Caki2 (cell line): Measurements from ENCODE around the gene PSMC5. TPM values are rescaled to one million over a fixed set of nuclear protein-coding genes. Genes with fewer than 3 reads are reported as not detected.
"Not testable (repeated sequence)": the region's sequence is repeated elsewhere in the genome, so short reads cannot be mapped to it uniquely, and the experiment has no call there.

Experiments used
- DNase-seq: peaks from one replicate; pipeline ENCODE4 v3.0.0-alpha.2; 2015; ENCODE audit warnings: low read depth
- in situ Hi-C: cut with HindIII; loops from 2 replicates; pipeline ENCODE4 v1.10.0; 2016; ENCODE audit warnings: low sequenced_read_pairs, low pct_unique_long_range_greater_than_20kb, mixed read lengths
- total RNA-seq: library from RNA; depleted of rRNA; stranded (reverse); fragments of >200 nt; shearing (Covaris generic); gene quantifications from 2 replicates; pipeline ENCODE4 v1.2.3, GENCODE V29; 2014; ENCODE audit warnings: low replicate concordance

Gene PSMC5
- total RNA-seq, 1 experiment from 2014 or later = 108 TPM

GRCh38 chr17:63834431-63835166 lies 7.4 kb downstream of the PSMC5 start:
- peak; percentile 80 for DNase-seq
- in situ Hi-C loops = no loop called here

- DNase-seq = no peak
Measured at GRCh38 chr17:63835167-63835720, 8.0 kb downstream of the PSMC5 start.

GRCh38 chr17:63836811-63837210 lies 9.6 kb downstream of the PSMC5 start:
- no peak for DNase-seq
- in situ Hi-C loops = no loop called here

More at GRCh38 chr17:63835167-63835720, 8.0 kb downstream of the PSMC5 start:
- in situ Hi-C loops = no loop called here

GRCh38 chr17:63837480-63837879 lies 10.2 kb downstream of the PSMC5 start:
- DNase-seq = no peak
- in situ Hi-C loops = no loop called here

- DNase-seq = no peak
- in situ Hi-C loops = no loop called here
Measured at GRCh38 chr17:63837962-63838600, 10.8 kb downstream of the PSMC5 start.

GRCh38 chr17:63838631-63839171 lies 11.5 kb downstream of the PSMC5 start:
- DNase-seq = no peak
- in situ Hi-C loops = no loop called here

GRCh38 chr17:63840591-63841349 lies 13.5 kb downstream of the PSMC5 start:
- in situ Hi-C loops = no loop called here

GRCh38 chr17:63841350-63842172 lies 14.3 kb downstream of the PSMC5 start:
- in situ Hi-C loops = no loop called here
- DNase-seq = peak; percentile 37

More at GRCh38 chr17:63840591-63841349, 13.5 kb downstream of the PSMC5 start:
- DNase-seq = no peak

GRCh38 chr17:63842173-63842539 lies 14.9 kb downstream of the PSMC5 start:
- in situ Hi-C loops = no loop called here
- DNase-seq = no peak

GRCh38 chr17:63842540-63843386 lies 15.5 kb downstream of the PSMC5 start, which contains the start of gene SMARCD2:
Gene SMARCD2, minus strand, starts transcription at chr17:63842685. Its CDS starts 11 bp downstream, at chr17:63842674.
- in situ Hi-C loops = no loop called here
- DNase-seq = peak; percentile 97

GRCh38 chr17:63843387-63843888 lies 16.2 kb downstream of the PSMC5 start:
- peak; percentile 56 for DNase-seq
- in situ Hi-C loops = not testable (repeated sequence)

GRCh38 chr17:63843910-63844677 lies 16.9 kb downstream of the PSMC5 start:
- no peak for DNase-seq
- in situ Hi-C loops = no loop called here

- in situ Hi-C loops = no loop called here
- no peak for DNase-seq
Measured at GRCh38 chr17:63845509-63845908, 18.3 kb downstream of the PSMC5 start.

- no peak for DNase-seq
- in situ Hi-C loops = no loop called here
Measured at GRCh38 chr17:63847525-63848249, 20.5 kb downstream of the PSMC5 start.

GRCh38 chr17:63848834-63849689 lies 21.8 kb downstream of the PSMC5 start:
- peak; percentile 91 for DNase-seq
- in situ Hi-C loops = no loop called here
